Sciatic nerve (tissue), 2 donors: ENCODE data around the gene BCKDHA. TPM values are rescaled to one million over a fixed set of nuclear protein-coding genes. Genes with fewer than 3 reads are reported as not detected.
"Not testable (repeated sequence)": the region's sequence is repeated elsewhere in the genome, so short reads cannot be mapped to it uniquely, and the experiment has no call there.

Experiments used
- ATAC-seq: fragments of 200-7000 bp; cut with Tn5 transposase; one replicate; pipeline ENCODE4 v1.9.1; 2020; ENCODE audit warnings: mild to moderate bottlenecking, moderate library complexity
- DNase-seq: peaks from one replicate; pipeline ENCODE4 v3.0.0-alpha.2; 2020; ENCODE audit warnings: low spot score
- intact Hi-C: fragments of 100-400 bp; cut with DNase I; formaldehyde crosslinking; loops from one replicate; pipeline ENCODE4 v1.14.2; 2022
- total RNA-seq: library from RNA; stranded (reverse); fragmentation: NEBNext Ultra II Directional; extraction: Animal tissue kit (Norgen Biotek cat#: 25700); gene quantifications from one replicate; pipeline ENCODE4 v1.2.1, GENCODE V29; 2021
- donor health status: DM: no; HTN: no; CAD: no.
- donor health status: DM: no; HTN: no; CAD: no.

Gene BCKDHA
- total RNA-seq, 1 donor from 2014 or later = 24.2 TPM

DNA sequence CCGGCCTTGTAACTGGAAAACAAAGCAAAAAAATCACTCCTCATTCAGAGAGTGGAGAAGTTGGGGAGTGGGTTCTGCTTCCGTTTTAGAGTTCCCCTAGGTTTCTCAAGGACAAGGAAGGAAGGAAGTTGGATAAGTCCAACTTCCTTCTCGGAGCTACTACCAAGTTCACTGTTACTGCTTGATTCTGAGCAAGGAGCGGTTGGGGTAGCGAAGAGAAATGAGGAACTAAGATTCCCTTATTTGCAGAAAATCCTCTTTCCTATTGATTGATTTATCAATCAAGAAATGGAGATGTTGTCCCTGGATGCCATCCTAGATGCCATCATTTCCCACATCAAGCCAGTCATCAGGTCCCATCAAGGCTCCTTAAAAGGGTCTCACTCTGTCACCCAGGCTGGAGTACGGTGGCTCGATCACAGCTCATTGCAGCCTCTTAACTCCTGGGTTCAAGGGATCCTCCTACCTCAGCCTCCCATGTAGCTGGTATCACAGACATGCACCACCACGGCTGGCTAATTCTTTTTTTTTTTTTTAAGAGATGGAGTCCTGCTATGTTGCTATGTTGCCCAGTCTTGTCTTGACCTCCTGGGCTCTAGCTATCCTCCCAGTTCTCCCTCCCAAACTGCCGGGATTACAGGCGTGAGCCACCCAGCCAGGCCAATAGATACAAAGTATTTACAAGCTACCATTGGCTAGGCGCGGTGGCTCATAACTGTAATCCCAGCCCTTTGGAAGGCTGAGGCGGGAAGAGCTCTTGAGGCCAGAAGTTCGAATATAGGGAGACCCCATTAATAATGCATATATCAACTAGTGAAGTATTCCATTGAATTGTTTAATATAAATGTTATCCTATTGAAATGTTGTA, 32.9 kb upstream of the BCKDHA start:
- ATAC-seq (no peak), DNase-seq (no peak)
- intact Hi-C loops = no loop called here

DNA sequence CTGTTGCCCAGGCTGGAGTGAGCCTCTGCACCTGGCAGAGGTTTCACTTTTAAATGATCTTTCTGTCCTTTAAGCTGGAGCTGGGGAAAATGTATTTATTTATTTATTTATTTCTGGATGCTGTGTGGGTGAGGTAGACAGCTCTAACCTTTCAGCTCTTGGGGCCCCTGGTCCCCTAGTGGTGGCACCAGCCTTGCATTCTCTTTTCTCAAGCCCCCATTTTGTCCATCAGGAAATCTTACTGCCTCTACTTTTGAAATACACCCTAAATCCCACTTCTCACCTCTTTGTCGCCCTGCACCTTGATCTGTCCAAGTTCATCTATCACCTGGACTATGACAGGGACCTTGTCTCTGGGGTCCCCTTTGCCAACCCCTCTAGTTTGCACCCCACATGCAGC, 31.5 kb upstream of the BCKDHA start:
- intact Hi-C loops = no loop called here
- ATAC-seq (no peak), DNase-seq (no peak)

DNA sequence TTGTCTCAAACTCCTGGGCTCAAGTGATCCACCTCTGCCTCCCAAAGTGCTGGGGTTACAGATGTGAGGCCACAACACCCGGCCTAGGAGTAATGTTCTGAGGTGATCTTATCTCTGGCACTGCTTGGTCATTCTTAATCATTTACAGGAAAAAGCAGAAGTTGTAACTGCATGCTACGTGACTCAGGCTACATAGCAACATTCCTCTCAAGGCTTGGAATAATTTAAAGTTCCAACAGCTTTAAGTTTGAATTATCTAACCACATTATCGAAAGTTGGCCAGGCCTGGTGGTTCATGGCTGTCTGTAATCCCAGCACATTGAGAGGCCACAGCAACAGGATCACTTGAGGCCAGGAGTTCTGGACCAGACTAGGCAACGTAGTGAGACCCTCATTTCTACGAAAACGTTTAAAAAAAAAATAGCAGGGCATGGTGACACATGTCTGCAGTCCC, 29.7 kb upstream of the BCKDHA start:
- ATAC-seq (no peak), DNase-seq (no peak)
- intact Hi-C loops = no loop called here

GRCh38 chr19:41369769-41370168, 27.8 kb upstream of the BCKDHA start:
- ATAC-seq (no peak), DNase-seq (no peak)
- intact Hi-C loops = no loop called here

GRCh38 chr19:41371119-41371518, 26.5 kb upstream of the BCKDHA start:
- DNase-seq, ATAC-seq, intact Hi-C loops: not testable (repeated sequence)

- ATAC-seq = no peak
- DNase-seq = no peak
- intact Hi-C loops = no loop called here
These were observed 26.1 kb upstream of the BCKDHA start for GRCh38 chr19:41371541-41371940.

GRCh38 chr19:41372501-41372900, 25.1 kb upstream of the BCKDHA start:
- no peak for ATAC-seq

GRCh38 chr19:41373993-41374392, 23.6 kb upstream of the BCKDHA start:
- DNase-seq = peak; percentile 87
- intact Hi-C loops = no loop called here
- peak; percentile 69 for ATAC-seq

More at GRCh38 chr19:41372501-41372900, 25.1 kb upstream of the BCKDHA start:
- DNase-seq = no peak
- intact Hi-C loops = no loop called here

GRCh38 chr19:41376241-41376997, 21.2 kb upstream of the BCKDHA start, which contains the start of gene TMEM91:
TMEM91 (plus strand) TSS chr19:41376533; CDS start chr19:41378310, 1,777 bp downstream.
- DNase-seq (peak; percentile 71), ATAC-seq (peak; percentile 73)
- intact Hi-C loops = no loop called here

- ATAC-seq (peak; percentile 24), DNase-seq (no peak)
These were observed 20.6 kb upstream of the BCKDHA start for GRCh38 chr19:41376998-41377365.

GRCh38 chr19:41377977-41378709, 19.5 kb upstream of the BCKDHA start:
- ATAC-seq = peak; percentile 9
- intact Hi-C loops = no loop called here

More at GRCh38 chr19:41376998-41377365, 20.6 kb upstream of the BCKDHA start:
- intact Hi-C loops = no loop called here

GRCh38 chr19:41381536-41381935, 16.1 kb upstream of the BCKDHA start:
- intact Hi-C loops, ATAC-seq, DNase-seq: not testable (repeated sequence)

More at GRCh38 chr19:41377977-41378709, 19.5 kb upstream of the BCKDHA start:
- DNase-seq = no peak

GRCh38 chr19:41384351-41384750, 13.3 kb upstream of the BCKDHA start:
- intact Hi-C loops = no loop called here
- ATAC-seq = no peak
- no peak for DNase-seq

GRCh38 chr19:41386442-41386841, 11.2 kb upstream of the BCKDHA start:
- ATAC-seq (peak; percentile 54), DNase-seq (no peak)
- intact Hi-C loops = no loop called here

GRCh38 chr19:41391618-41392017, 6.0 kb upstream of the BCKDHA start:
- ATAC-seq (no peak), DNase-seq (no peak)
- intact Hi-C loops = no loop called here

GRCh38 chr19:41392775-41393174, 4.8 kb upstream of the BCKDHA start:
- ATAC-seq (no peak), DNase-seq (no peak)
- intact Hi-C loops = no loop called here

- no peak for DNase-seq
- ATAC-seq = no peak
- intact Hi-C loops = no loop called here
These were observed 2.3 kb upstream of the BCKDHA start for GRCh38 chr19:41395355-41395754.

GRCh38 chr19:41398050-41398418, 416 bp downstream of the BCKDHA start:
- no peak for DNase-seq
- intact Hi-C loops = no loop called here
- no peak for ATAC-seq

DNA sequence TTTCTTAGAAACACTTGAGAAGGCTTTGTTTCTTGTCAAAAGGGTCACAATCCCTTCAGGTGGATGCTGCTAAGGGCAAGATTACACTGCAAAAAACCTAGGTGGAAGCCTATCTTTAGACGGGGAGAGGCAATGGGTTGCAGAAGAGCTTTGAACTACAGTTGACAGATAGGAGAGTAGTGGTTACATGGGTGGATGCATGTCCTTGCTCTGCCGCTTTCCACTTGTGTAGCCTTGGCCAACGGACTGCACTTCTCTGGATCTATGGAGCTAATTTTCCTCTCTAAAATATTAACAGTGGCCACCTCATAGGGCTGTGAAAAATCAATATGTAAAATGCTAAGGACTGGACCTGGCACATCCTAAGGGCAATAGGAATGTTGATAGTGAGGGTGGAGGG, 980 bp downstream of the BCKDHA start:
- ATAC-seq (no peak), DNase-seq (no peak)
- intact Hi-C loops = no loop called here
